Measurements from ENCODE around the gene ARAP3.
A peak's percentile ranks its signal among the peaks of the same experiment; 100 is the strongest.

Gene ARAP3

GRCh38 chr5:141674747-141675146, 7.3 kb downstream of the ARAP3 start:
- no peak overlapping the region for H3K4me3 ChIP-seq (ENCODE audit: low read length)
- no peak for DNase-seq (ENCODE audit: low read depth, low spot score)

- no peak overlapping the region for H3K4me3 ChIP-seq (ENCODE audit: low read length)
- no peak for DNase-seq (ENCODE audit: low read depth, low spot score)
Observed at GRCh38 chr5:141672841-141673813, 8.9 kb downstream of the ARAP3 start.

GRCh38 chr5:141672071-141672840, 9.8 kb downstream of the ARAP3 start:
- no peak overlapping the region for H3K4me3 ChIP-seq (ENCODE audit: low read length)
- no peak for DNase-seq (ENCODE audit: low read depth, low spot score)

- no peak overlapping the region for H3K4me3 ChIP-seq (ENCODE audit: low read length)
- no peak for DNase-seq (ENCODE audit: low read depth, low spot score)
Observed at GRCh38 chr5:141669520-141669919, 12.5 kb downstream of the ARAP3 start.

GRCh38 chr5:141668601-141669265, 13.3 kb downstream of the ARAP3 start:
- H3K4me3 ChIP-seq (ENCODE audit: low read length) = no peak overlapping the region
- no peak for DNase-seq (ENCODE audit: low read depth, low spot score)

GRCh38 chr5:141665995-141666940, 15.8 kb downstream of the ARAP3 start:
- no peak for DNase-seq (ENCODE audit: low read depth, low spot score)
- H3K4me3 ChIP-seq (ENCODE audit: low read length) = no peak overlapping the region

- DNase-seq (ENCODE audit: low read depth, low spot score) = peak; percentile 51
- no peak overlapping the region for H3K4me3 ChIP-seq (ENCODE audit: low read length)
Observed at GRCh38 chr5:141664733-141665461, 17.1 kb downstream of the ARAP3 start.

GRCh38 chr5:141663506-141663905, 18.5 kb downstream of the ARAP3 start:
- no peak overlapping the region for H3K4me3 ChIP-seq (ENCODE audit: low read length)
- no peak for DNase-seq (ENCODE audit: low read depth, low spot score)

GRCh38 chr5:141662028-141662427, 20.0 kb downstream of the ARAP3 start:
- DNase-seq (ENCODE audit: low read depth, low spot score) = no peak
- H3K4me3 ChIP-seq (ENCODE audit: low read length) = no peak overlapping the region

GRCh38 chr5:141657937-141658545, 24.0 kb downstream of the ARAP3 start:
- no peak overlapping the region for H3K4me3 ChIP-seq (ENCODE audit: low read length)
- DNase-seq (ENCODE audit: low read depth, low spot score) = no peak

GRCh38 chr5:141657404-141657803, 24.6 kb downstream of the ARAP3 start:
- no peak overlapping the region for H3K4me3 ChIP-seq (ENCODE audit: low read length)
- no peak for DNase-seq (ENCODE audit: low read depth, low spot score)

- no peak for DNase-seq (ENCODE audit: low read depth, low spot score)
- H3K4me3 ChIP-seq (ENCODE audit: low read length) = no peak overlapping the region
Observed at GRCh38 chr5:141656396-141656795, 25.6 kb downstream of the ARAP3 start.

- H3K4me3 ChIP-seq (ENCODE audit: low read length) = no peak overlapping the region
- DNase-seq (ENCODE audit: low read depth, low spot score) = no peak
Observed at GRCh38 chr5:141655020-141655419, 27.0 kb downstream of the ARAP3 start.

GRCh38 chr5:141654298-141654697, 27.7 kb downstream of the ARAP3 start:
- no peak for DNase-seq (ENCODE audit: low read depth, low spot score)
- no peak overlapping the region for H3K4me3 ChIP-seq (ENCODE audit: low read length)

GRCh38 chr5:141651728-141652105, 30.3 kb downstream of the ARAP3 start:
- no peak overlapping the region for H3K4me3 ChIP-seq (ENCODE audit: low read length)
- no peak for DNase-seq (ENCODE audit: low read depth, low spot score)

GRCh38 chr5:141650851-141651727, 30.9 kb downstream of the ARAP3 start, which contains the start of gene FCHSD1:
FCHSD1 (minus strand) TSS chr5:141651418; CDS start chr5:141651368, 50 bp downstream.
- DNase-seq (ENCODE audit: low read depth, low spot score) = no peak
- H3K4me3 ChIP-seq (ENCODE audit: low read length) = no peak within 1 kb of the TSS

- no peak overlapping the region for H3K4me3 ChIP-seq (ENCODE audit: low read length)
- DNase-seq (ENCODE audit: low read depth, low spot score) = no peak
Observed at GRCh38 chr5:141649972-141650371, 32.1 kb downstream of the ARAP3 start.

Data from Jurkat, Clone E6-1 (cell line).